Bronchial epithelial cell (primary cell): ENCODE data around the gene TRAPPC2L. TPM values are rescaled to one million over a fixed set of nuclear protein-coding genes. Genes with fewer than 3 reads are reported as not detected.

Experiments used
- DNase-seq: peaks from one replicate; pipeline ENCODE4 v3.0.0-alpha.2; 2010; ENCODE audit warnings: low read depth
- FAIRE-seq: peaks from 2 replicates; lab custom pipeline; 2011; peaks lifted over from hg19 to GRCh38; lab: Jason Lieb, UNC
- H3K27me3 ChIP-seq: 2 replicates; pipeline ENCODE4 v1.5.1; 2011; ENCODE audit warnings: low read length; ENCODE audit not compliant: control insufficient read depth, insufficient read depth
- H3K36me3 ChIP-seq: 2 replicates; pipeline ENCODE4 v1.5.1; 2011; ENCODE audit warnings: low read length; ENCODE audit not compliant: control insufficient read depth, insufficient read depth
- H3K4me3 ChIP-seq: 2 replicates; pipeline ENCODE4 v1.5.1; 2011; ENCODE audit warnings: mild to moderate bottlenecking, low read depth, low read length, control low read depth
- total RNA-seq: library from RNA; depleted of rRNA; stranded (reverse); fragments of >200 nt; gene quantifications from 2 replicates; pipeline ENCODE4 v1.2.1, GENCODE V29; 2014
- TF ChIP-seq, protein P1 (sequence below): IDR thresholded peaks from 2 replicates; pipeline ENCODE4 v1.5.1; 2011; ENCODE audit warnings: mild to moderate bottlenecking, moderate library complexity, low read length, control low read depth, inconsistent platforms; ENCODE audit not compliant: insufficient read depth, severe bottlenecking

The TRAPPC2L gene
- total RNA-seq, 1 donor from 2014 or later, result 65.0 TPM

DNA sequence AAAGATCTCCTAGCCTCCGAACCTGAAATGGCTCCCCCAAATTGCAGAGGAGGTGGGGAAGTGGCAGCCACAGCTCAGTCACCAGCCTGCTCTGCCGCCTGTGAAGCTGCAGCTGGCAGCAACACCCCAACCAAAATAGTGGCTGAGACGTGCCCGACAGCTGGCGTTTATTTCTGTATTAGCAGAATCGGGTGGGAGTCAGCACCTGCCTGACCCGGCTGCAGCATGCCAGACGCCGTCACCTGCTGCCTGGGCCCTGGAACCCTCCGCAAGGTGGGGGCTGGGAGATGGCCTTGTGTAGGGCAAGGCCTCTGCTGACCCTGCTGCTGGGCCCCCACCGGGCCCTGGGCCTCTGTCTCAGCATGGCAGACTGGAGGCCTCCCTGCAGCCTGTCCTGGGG is 27.0 kb downstream of the TRAPPC2L start:
- TF ChIP-seq, protein P1, sequence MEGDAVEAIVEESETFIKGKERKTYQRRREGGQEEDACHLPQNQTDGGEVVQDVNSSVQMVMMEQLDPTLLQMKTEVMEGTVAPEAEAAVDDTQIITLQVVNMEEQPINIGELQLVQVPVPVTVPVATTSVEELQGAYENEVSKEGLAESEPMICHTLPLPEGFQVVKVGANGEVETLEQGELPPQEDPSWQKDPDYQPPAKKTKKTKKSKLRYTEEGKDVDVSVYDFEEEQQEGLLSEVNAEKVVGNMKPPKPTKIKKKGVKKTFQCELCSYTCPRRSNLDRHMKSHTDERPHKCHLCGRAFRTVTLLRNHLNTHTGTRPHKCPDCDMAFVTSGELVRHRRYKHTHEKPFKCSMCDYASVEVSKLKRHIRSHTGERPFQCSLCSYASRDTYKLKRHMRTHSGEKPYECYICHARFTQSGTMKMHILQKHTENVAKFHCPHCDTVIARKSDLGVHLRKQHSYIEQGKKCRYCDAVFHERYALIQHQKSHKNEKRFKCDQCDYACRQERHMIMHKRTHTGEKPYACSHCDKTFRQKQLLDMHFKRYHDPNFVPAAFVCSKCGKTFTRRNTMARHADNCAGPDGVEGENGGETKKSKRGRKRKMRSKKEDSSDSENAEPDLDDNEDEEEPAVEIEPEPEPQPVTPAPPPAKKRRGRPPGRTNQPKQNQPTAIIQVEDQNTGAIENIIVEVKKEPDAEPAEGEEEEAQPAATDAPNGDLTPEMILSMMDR, result no peak
- no peak for DNase-seq
- Histone ChIP-seq H3K4me3 (no peak overlapping the region), H3K36me3 (no peaks in the 10 kb centered on the region), H3K27me3 (peaks cover 2% of the 10 kb centered on the region)
- no peak for FAIRE-seq

DNA sequence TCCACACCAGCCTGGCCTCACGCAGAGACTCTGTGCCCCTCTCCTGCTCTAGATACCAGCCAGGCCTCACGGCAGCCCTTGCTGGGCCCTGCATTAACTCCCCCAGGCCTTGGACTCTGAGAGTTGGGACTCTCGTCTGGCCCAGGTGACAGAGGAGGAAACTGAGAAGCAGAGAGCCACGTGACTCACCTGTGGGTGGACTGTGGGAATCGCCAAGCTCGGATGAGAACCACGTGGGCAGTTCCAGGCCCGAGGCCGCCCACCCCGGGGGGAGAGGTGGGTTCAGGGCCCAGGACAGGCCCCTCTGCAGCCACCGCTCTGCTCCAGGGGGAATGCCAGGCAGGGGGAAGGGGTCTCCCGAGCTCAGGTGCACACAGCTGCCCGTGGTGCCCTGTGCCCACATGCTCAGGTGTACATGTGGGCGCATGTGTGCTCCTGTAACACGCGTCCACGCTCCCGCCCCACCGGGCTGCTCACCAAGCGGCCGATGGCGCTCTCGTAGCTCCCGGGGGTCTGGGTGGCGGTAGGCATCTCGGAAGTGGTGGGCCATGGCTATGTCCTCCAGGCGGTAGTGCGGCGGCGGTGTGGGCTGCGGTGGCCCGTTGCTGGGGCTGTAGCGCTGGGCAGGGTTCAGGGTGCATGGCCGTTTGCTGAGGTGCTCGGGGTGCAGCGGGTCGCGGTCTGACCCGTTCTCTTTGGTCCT is 27.8 kb downstream of the TRAPPC2L start:
- Histone ChIP-seq H3K27me3 (peaks cover 2% of the 10 kb centered on the region), H3K4me3 (no peak overlapping the region), H3K36me3 (no peaks in the 10 kb centered on the region)
- TF ChIP-seq, protein P1, result no peak
- DNase-seq, result no peak
- no peak for FAIRE-seq

DNA sequence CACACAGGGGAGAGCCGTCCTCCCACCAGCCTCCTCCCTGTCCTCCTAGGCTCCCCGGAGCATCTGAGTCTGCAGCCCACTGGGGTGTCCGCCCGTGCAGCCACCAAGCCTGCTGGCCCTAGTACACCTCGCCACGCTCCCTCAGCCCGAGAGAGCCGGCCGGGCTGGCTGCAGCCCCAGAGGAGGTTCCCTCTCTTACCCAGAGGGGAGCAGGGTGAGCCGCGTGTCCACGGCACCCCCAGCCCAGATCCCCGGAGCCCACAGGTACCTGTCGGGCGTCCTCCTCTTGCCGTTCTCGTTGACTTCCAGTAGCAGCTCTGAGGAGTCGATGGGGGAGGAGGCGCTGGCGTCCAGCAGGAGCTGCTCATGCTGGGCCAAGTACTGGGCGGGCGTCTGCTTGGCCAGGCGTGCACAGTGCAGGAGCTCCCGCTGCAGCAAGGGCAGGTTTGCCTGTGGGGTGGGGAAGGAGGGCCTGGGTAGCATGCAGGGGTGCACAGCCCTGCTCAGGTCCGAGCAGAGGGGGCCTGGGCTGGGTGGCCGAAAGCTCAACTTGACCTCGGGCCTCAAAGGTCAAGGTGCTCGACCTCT is 28.9 kb downstream of the TRAPPC2L start:
- Histone ChIP-seq H3K27me3 (peaks cover 2% of the 10 kb centered on the region), H3K36me3 (no peaks in the 10 kb centered on the region), H3K4me3 (no peak overlapping the region)
- DNase-seq, result no peak
- TF ChIP-seq, protein P1, result no peak
- FAIRE-seq, result no peak

DNA sequence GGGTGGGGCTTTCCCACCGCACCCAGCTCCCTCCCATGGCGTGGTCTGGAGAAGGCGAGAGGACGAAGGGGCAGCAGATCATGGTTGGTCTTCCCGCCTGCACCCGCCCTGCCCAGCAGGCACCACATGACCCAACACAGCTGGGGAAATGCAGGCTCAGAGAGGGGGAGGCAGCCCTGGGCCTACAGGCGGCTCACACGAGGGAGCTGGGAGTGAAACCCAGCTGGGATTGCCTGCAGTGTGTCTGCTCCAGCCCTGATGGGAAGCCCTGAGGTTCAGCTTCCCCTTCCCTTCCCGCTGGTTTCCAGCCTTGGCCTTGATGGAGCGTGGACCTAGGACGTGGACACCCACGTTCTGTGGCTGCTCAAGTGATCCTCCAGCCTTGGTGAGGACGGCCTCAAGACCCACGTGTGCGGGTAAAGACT is 29.5 kb downstream of the TRAPPC2L start:
- H3K27me3 ChIP-seq, result no peaks in the 10 kb centered on the region
- DNase-seq, result no peak

DNA sequence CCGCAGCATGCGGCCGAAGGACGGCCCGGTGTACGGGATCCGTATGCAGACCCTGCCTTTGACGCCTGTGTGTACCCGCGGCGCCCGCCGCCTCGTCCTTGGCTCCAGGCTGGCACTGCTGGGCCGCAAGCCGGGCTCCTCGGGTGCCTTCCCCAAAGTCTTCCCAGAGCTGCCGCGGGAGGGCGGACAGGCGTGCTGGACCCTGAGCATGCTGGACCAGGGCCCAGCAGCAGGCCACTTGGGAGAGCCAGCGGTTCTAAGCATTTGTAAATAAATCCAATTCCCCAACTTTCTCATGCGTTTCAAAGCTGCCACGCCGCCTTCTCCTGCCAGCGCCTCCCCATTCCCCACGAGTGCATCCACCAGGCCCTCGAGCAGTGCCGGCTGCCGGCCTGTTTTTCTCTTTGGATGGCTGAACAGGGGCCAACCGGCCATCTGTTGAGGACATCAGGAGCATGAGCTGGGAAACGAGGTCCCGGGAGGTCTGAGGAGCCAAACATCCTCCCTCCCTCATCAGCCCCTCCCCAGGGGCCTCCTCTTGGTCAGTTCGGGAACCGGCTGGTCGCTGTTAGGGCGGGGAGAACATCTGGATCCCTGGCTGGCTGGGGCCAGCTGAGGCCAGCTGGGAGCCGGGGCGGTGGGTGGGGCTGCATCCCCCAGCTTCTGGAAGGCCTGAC is 30.1 kb downstream of the TRAPPC2L start:
- no peaks in the 10 kb centered on the region for H3K36me3 ChIP-seq
- TF ChIP-seq, protein P1, result no peak
- H3K4me3 ChIP-seq, result no peak overlapping the region
- no peak for FAIRE-seq
- no peaks in the 10 kb centered on the region for H3K27me3 ChIP-seq
- DNase-seq, result no peak

More for the DNA sequence above, 29.5 kb downstream of the TRAPPC2L start:
- no peak for FAIRE-seq
- Histone ChIP-seq H3K36me3 (no peaks in the 10 kb centered on the region), H3K4me3 (no peak overlapping the region)
- TF ChIP-seq, protein P1, result no peak
